Ovary (tissue), 3 donors: ENCODE results near the gene PPP1R36.

Experiments used
- EP300 ChIP-seq: sonication (generic); formaldehyde crosslinking; IDR thresholded peaks from one replicate; pipeline ENCODE4 v1.6.1; 2017; ENCODE audit warnings: antibody characterized with exemption
- POLR2A ChIP-seq: fragments of 450-650 bp; IDR thresholded peaks from one replicate; pipeline ENCODE4 v1.6.1; 2017; ENCODE audit warnings: antibody characterized with exemption, mild to moderate bottlenecking, moderate library complexity
- TF ChIP-seq, protein P1 (sequence below), 3 donors: fragments of 450-650 bp in 2 of 3; fragments of 200-600 bp in 1 of 3; IDR thresholded peaks; one replicate each; pipeline versions ENCODE4 v1.5.1 to v1.8.0; 2016 to 2022; ENCODE audit warnings: antibody characterized with exemption in 3 of 3, mild to moderate bottlenecking in 1 of 3
- donor health status: DM: no; HTN: no; CAD: no.

DNA sequence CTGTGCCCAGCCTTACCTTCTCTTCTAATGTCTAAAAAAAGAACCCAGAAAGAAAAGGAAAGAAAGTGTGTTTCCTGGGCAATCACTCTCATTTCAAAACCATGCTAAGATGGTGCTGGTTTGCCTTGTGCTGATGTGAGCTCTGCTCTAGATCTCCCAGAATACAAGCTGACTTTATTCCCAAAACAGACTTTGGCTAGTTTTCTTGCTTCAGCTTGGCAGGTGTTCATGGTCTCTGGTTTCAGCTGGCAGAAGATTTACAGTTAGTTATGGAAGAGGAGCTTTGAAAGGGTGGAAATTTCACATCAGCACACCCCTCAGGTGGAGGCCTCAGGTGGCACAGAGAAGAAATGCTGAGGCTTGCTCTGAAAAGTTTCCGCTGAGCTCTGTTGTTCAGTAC is 34.4 kb downstream of the PPP1R36 start:
- TF ChIP-seq, protein P1, sequence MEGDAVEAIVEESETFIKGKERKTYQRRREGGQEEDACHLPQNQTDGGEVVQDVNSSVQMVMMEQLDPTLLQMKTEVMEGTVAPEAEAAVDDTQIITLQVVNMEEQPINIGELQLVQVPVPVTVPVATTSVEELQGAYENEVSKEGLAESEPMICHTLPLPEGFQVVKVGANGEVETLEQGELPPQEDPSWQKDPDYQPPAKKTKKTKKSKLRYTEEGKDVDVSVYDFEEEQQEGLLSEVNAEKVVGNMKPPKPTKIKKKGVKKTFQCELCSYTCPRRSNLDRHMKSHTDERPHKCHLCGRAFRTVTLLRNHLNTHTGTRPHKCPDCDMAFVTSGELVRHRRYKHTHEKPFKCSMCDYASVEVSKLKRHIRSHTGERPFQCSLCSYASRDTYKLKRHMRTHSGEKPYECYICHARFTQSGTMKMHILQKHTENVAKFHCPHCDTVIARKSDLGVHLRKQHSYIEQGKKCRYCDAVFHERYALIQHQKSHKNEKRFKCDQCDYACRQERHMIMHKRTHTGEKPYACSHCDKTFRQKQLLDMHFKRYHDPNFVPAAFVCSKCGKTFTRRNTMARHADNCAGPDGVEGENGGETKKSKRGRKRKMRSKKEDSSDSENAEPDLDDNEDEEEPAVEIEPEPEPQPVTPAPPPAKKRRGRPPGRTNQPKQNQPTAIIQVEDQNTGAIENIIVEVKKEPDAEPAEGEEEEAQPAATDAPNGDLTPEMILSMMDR (IDR thresholded peaks at IDR 0.05): no peak
- TF ChIP-seq EP300: no peak
- TF ChIP-seq POLR2A: no peak
